Naive thymus-derived CD8-positive, alpha-beta T cell (primary cell): ENCODE measurements around the gene PHF20. TPM values are rescaled to one million over a fixed set of nuclear protein-coding genes. Genes with fewer than 3 reads are reported as not detected.
"Not testable (repeated sequence)": the region's sequence is repeated elsewhere in the genome, so short reads cannot be mapped to it uniquely, and the experiment has no call there.

Experiments
- ATAC-seq, 2 donors: fragments of 150-1000 bp; cut with Tn5 transposase in 1 of 2; sonication (Bioruptor Pico), chemical (Tn5 transposase) in 1 of 2; 1 replicate in 1 of 2; 2 replicates in 1 of 2; pipeline ENCODE4 v1.10.0; 2021; ENCODE audit warnings: mild to moderate bottlenecking in 2 of 2, moderate library complexity in 2 of 2
- POLR2A ChIA-PET: fragments of 350-600 bp; sonication (Branson Sonifier 250); formaldehyde crosslinking; loops from one replicate; lab custom pipeline; 2021; ENCODE audit warnings: antibody characterized with exemption; lab: Charles Lee
- DNase-seq, 10 donors: peaks; one replicate each; pipeline versions ENCODE4 v3.0.0 to v3.0.0-alpha.2; 2020 to 2022
- H3K27ac Mint-ChIP-seq, 10 donors: one replicate each; pipeline ENCODE4 v1.8.0; 2020 to 2022; ENCODE audit warnings: mild to moderate bottlenecking in 10 of 10, mixed read lengths in 10 of 10, moderate library complexity in 4 of 10, inconsistent platforms in 1 of 10
- H3K27me3 Mint-ChIP-seq, 5 donors: one replicate each; pipeline ENCODE4 v1.8.0; 2021 to 2022; ENCODE audit warnings: mixed read lengths in 5 of 5
- H3K36me3 Mint-ChIP-seq, 3 donors: one replicate each; pipeline ENCODE4 v1.8.0; 2020 to 2022; ENCODE audit warnings: mixed read lengths in 3 of 3, mild to moderate bottlenecking in 2 of 3, inconsistent platforms in 1 of 3
- H3K4me1 Mint-ChIP-seq, 4 donors: one replicate each; pipeline ENCODE4 v1.8.0; 2021 to 2022; ENCODE audit warnings: mixed read lengths in 4 of 4
- H3K4me3 Mint-ChIP-seq, 10 donors: one replicate each; pipeline ENCODE4 v1.8.0; 2020 to 2022; ENCODE audit warnings: mild to moderate bottlenecking in 10 of 10, mixed read lengths in 10 of 10, moderate library complexity in 6 of 10, inconsistent platforms in 1 of 10
- H3K9me3 Mint-ChIP-seq, 9 donors: one replicate each; pipeline ENCODE4 v1.8.0; 2020 to 2022; ENCODE audit warnings: mixed read lengths in 9 of 9, mild to moderate bottlenecking in 3 of 9, inconsistent platforms in 1 of 9, moderate library complexity in 1 of 9
- polyA plus RNA-seq, 3 donors: library from polyadenylated mRNA; unstranded; fragments of 300-500 nt; fragmentation: Illumina TruSeq; gene quantifications; one replicate each; pipeline ENCODE4 v1.2.3, GENCODE V29; 2021
- total RNA-seq, 8 experiments: library from RNA in 2 of 8; stranded (reverse) in 2 of 8; gene quantifications; one replicate each; pipeline ENCODE4 v1.2.3 and lab custom pipeline; 2021 to 2026

Gene PHF20
- total and polyA plus RNA-seq, 5 experiments from 2014 or later = 79.0 to 135 (median 114) TPM

- POLR2A ChIA-PET = interaction anchor here (1.0 kb wide), 1 partner anchor 289 kb away, joined by 3 read pairs; no protein-coding TSS in a partner anchor
- Mint-ChIP-seq H3K9me3 (no peaks in the 10 kb centered on the region), H3K36me3 (peaks cover 0 to 63% (median 8%) of the 10 kb centered on the region in 3 donors), H3K4me1 (peaks cover 0 to 9% (median 6%) of the 10 kb centered on the region in 4 donors), H3K4me3 (no peak overlapping the region), H3K27ac (peak overlapping the region in 1 of 10 donors; percentile 74), H3K27me3 (no peaks in the 10 kb centered on the region)
- DNase-seq = no peak
- no peak for ATAC-seq
These were observed 122.1 kb downstream of the PHF20 start for GRCh38 chr20:35893942-35894341.

DNA sequence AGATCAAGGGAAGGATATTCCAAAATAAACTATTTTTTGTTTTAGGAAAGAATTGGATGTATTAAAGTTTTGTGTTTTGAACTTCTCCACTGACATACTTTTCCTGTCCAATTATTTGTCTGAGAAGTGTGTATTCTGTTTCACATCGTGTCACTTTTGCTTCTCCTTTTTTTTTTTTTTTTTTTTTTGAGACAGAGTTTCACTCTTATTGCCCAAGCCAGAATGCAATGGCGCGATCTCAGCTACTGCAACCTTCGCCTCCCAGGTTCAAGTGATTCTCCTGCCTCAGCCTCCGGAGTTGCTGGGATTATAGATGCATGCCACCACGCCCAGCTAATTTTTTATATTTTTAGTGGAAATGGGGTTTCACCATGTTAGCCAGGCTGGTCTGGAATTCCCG, 123.7 kb downstream of the PHF20 start:
- H3K9me3 Mint-ChIP-seq, DNase-seq, H3K4me3 Mint-ChIP-seq, POLR2A ChIA-PET, H3K4me1 Mint-ChIP-seq, ATAC-seq, H3K27ac Mint-ChIP-seq, H3K27me3 Mint-ChIP-seq: not testable (repeated sequence)
- H3K36me3 Mint-ChIP-seq = peaks cover 0 to 73% (median 12%) of the 10 kb centered on the region in 3 donors

DNA sequence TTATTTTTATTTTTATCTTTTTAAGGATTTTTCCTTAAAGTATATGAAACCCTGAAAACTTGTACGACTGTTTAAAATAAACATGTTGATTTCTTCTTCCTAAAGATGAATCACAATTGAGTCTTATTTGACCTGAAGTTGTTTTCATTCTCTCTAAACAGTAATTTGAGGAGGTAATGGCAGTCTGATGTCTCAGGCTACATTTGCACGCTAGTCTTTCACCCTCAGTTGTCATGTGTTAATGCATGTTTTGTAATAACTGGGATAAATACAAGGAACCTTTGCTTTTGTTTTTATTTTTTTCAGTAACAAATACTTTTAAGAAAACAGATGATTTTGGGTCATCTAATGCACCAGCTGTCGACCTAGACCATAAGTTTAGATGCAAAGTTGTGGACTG, 127.2 kb downstream of the PHF20 start:
- no peaks in the 10 kb centered on the region for H3K27me3 Mint-ChIP-seq
- no peak overlapping the region for H3K4me3 Mint-ChIP-seq
- H3K9me3 Mint-ChIP-seq = no peaks in the 10 kb centered on the region
- peaks cover 0 to 84% (median 18%) of the 10 kb centered on the region in 3 donors for H3K36me3 Mint-ChIP-seq
- POLR2A ChIA-PET = no interaction called here
- H3K27ac Mint-ChIP-seq = no peak overlapping the region
- H3K4me1 Mint-ChIP-seq = peaks cover 9 to 26% (median 14%) of the 10 kb centered on the region in 4 donors
- no peak for ATAC-seq
- no peak for DNase-seq

DNA sequence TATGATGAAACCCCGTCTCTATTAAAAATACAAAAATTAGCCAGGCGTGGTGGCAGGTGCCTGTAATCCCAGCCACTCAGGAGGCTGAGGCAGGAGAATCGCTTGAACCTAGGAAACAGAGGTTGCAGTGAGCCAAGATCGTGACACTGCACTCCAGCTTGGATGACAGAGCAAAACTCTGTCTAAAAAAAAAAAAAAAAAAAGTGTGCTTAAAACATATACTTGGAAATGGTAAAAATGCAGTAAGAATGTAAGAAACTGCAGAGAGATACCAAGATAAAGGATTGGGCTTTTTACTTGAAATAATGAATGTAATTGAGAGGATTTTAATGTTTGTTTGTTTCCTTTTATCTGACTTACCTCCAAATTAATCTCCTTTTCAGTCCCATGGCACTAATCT, 129.4 kb downstream of the PHF20 start:
- POLR2A ChIA-PET, H3K27ac Mint-ChIP-seq, H3K9me3 Mint-ChIP-seq, DNase-seq, ATAC-seq, H3K27me3 Mint-ChIP-seq, H3K4me3 Mint-ChIP-seq: not testable (repeated sequence)
- peaks cover 0 to 81% (median 25%) of the 10 kb centered on the region in 3 donors for H3K36me3 Mint-ChIP-seq
- H3K4me1 Mint-ChIP-seq = peaks cover 5 to 38% (median 19%) of the 10 kb centered on the region in 4 donors

- POLR2A ChIA-PET = no interaction called here
- Mint-ChIP-seq H3K27ac (peak overlapping the region in 4 of 10 donors; percentile 27 to 54 (median 40)), H3K36me3 (peaks cover 0 to 80% (median 26%) of the 10 kb centered on the region in 3 donors), H3K4me3 (no peak overlapping the region), H3K27me3 (no peaks in the 10 kb centered on the region), H3K4me1 (peaks cover 2 to 40% (median 22%) of the 10 kb centered on the region in 4 donors), H3K9me3 (no peaks in the 10 kb centered on the region)
- no peak for DNase-seq
- ATAC-seq = no peak
These were observed 130.1 kb downstream of the PHF20 start for GRCh38 chr20:35901678-35902544.

GRCh38 chr20:35902545-35902941, 130.7 kb downstream of the PHF20 start:
- H3K27ac Mint-ChIP-seq = peak overlapping the region in 3 of 10 donors; percentile 20 to 38 (median 31)
- ATAC-seq (no peak), DNase-seq (no peak)
- H3K27me3 Mint-ChIP-seq = no peaks in the 10 kb centered on the region
- no peak overlapping the region for H3K4me3 Mint-ChIP-seq
- peaks cover 0 to 81% (median 26%) of the 10 kb centered on the region in 3 donors for H3K36me3 Mint-ChIP-seq
- no peaks in the 10 kb centered on the region for H3K9me3 Mint-ChIP-seq
- POLR2A ChIA-PET = no interaction called here
- peaks cover 2 to 46% (median 24%) of the 10 kb centered on the region in 4 donors for H3K4me1 Mint-ChIP-seq

DNA sequence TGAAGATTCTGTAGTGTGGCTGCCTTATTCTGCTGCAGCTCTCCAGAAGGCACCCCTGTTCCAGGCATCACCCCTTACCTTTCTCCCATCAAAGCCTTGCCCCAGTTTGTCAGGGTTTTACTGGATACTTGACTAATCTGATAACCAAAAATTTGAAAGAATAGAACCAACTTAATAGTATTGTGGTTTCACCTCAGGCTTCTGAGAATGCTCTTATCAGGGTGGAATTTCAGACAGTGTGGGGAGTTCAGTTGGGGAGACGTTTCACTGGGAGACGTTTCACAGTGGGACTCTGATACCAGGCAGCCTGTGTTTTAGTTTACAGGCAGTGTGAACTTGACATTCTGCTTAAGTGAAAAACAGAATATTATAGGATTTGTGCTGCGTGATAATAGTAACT, 132.0 kb downstream of the PHF20 start:
- Mint-ChIP-seq H3K27ac (no peak overlapping the region), H3K9me3 (no peaks in the 10 kb centered on the region), H3K4me3 (no peak overlapping the region), H3K27me3 (no peaks in the 10 kb centered on the region), H3K36me3 (peaks cover 0 to 86% (median 28%) of the 10 kb centered on the region in 3 donors), H3K4me1 (peaks cover 8 to 57% (median 32%) of the 10 kb centered on the region in 4 donors)
- ATAC-seq (no peak), DNase-seq (no peak)
- POLR2A ChIA-PET = no interaction called here

GRCh38 chr20:35904982-35905663, 133.3 kb downstream of the PHF20 start:
- POLR2A ChIA-PET = interaction anchor here (0.5 kb wide), 1 partner anchor 134 kb away, joined by 3 read pairs; no protein-coding TSS in a partner anchor
- Mint-ChIP-seq H3K9me3 (no peaks in the 10 kb centered on the region), H3K4me1 (peaks cover 9 to 64% (median 33%) of the 10 kb centered on the region in 4 donors), H3K4me3 (peak overlapping the region in 1 of 10 donors; percentile 42), H3K27me3 (no peaks in the 10 kb centered on the region), H3K36me3 (peaks cover 0 to 82% (median 24%) of the 10 kb centered on the region in 3 donors), H3K27ac (peak overlapping the region in 4 of 10 donors; percentile 8 to 74 (median 50))
- no peak for DNase-seq
- ATAC-seq = no peak

DNA sequence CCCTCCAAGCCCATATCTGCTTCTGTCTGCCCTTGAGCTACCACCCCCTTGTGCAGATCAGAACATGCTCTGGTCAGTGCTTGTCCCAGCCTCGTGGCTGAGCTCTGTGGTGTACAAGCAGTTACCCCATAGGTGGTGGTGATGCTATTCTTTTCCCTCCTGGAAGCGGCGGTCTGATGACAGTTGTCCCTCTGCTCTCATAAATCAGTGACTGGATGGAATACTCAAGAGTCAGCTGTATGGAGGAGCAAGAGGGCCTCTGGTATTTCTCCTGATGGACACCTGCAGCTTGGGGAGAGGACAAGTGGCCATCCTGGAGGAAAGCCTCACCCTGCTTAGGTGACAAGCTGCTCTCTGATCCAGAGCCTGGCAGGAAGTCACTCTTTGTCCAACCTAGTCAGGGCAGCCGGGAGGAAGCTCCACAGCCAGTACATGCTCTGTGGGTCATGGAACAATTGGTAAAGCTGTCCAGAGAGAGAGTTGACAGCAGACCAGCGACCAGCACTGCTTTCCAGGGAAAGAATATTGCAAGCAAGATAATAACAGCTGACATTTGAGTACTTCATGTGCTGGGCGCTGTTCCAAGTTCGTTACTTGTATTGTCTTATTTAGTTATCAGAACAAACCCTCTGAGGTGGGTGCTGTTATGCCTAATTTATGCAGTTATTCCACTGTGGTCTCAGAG, 135.3 kb downstream of the PHF20 start:
- peaks cover 9 to 54% (median 28%) of the 10 kb centered on the region in 4 donors for H3K4me1 Mint-ChIP-seq
- POLR2A ChIA-PET = interaction anchor here (0.9 kb wide), 1 partner anchor 184 kb away, joined by 3 read pairs; no protein-coding TSS in a partner anchor

GRCh38 chr20:35908007-35908406, 136.2 kb downstream of the PHF20 start:
- POLR2A ChIA-PET = interaction anchor here (0.6 kb wide), 1 partner anchor 466 kb away, joined by 5 read pairs; no protein-coding TSS in a partner anchor
- ATAC-seq = no peak
- DNase-seq = no peak
- Mint-ChIP-seq H3K4me1 (peaks cover 7 to 49% (median 25%) of the 10 kb centered on the region in 4 donors), H3K36me3 (peaks cover 0 to 84% (median 17%) of the 10 kb centered on the region in 3 donors), H3K27ac (peak overlapping the region in 3 of 10 donors; percentile 13 to 59 (median 34)), H3K27me3 (no peaks in the 10 kb centered on the region), H3K9me3 (no peaks in the 10 kb centered on the region), H3K4me3 (no peak overlapping the region)

More for the DNA sequence above, 135.3 kb downstream of the PHF20 start:
- Mint-ChIP-seq H3K36me3 (peaks cover 0 to 81% (median 21%) of the 10 kb centered on the region in 3 donors), H3K9me3 (no peaks in the 10 kb centered on the region), H3K4me3 (no peak overlapping the region), H3K27ac (peak overlapping the region in 5 of 10 donors; percentile 13 to 59 (median 28)), H3K27me3 (no peaks in the 10 kb centered on the region)
- DNase-seq = no peak
- no peak for ATAC-seq

DNA sequence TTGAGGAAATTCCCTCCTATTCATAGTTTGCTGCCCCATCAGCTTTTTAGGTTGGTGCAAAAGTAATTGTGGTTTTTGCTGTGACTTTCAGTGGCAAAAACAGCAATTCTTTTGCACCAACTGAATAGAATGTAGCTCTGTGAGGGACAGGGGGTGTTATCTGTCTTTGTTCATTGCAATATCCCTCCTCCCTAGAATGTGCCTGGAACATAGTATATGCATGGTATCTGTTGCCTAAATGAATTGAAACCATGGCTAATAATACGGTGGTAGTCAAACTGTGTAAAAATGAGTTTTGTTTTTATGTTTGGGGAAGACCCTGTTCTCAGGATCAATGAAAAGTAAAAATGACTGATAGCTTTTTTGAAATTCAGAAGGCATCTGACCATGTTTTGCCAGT, 137.4 kb downstream of the PHF20 start:
- ATAC-seq = no peak
- Mint-ChIP-seq H3K27me3 (no peaks in the 10 kb centered on the region), H3K4me3 (no peak overlapping the region), H3K27ac (peak overlapping the region in 3 of 10 donors; percentile 9 to 29 (median 14)), H3K36me3 (peaks cover 0 to 84% (median 24%) of the 10 kb centered on the region in 3 donors), H3K4me1 (peaks cover 7 to 46% (median 22%) of the 10 kb centered on the region in 4 donors), H3K9me3 (no peaks in the 10 kb centered on the region)
- no peak for DNase-seq
- POLR2A ChIA-PET = no interaction called here

GRCh38 chr20:35909796-35910195, 138.0 kb downstream of the PHF20 start:
- DNase-seq (no peak), ATAC-seq (no peak)
- no peaks in the 10 kb centered on the region for H3K27me3 Mint-ChIP-seq
- H3K4me1 Mint-ChIP-seq = peaks cover 7 to 41% (median 19%) of the 10 kb centered on the region in 4 donors
- no peaks in the 10 kb centered on the region for H3K9me3 Mint-ChIP-seq
- peak overlapping the region in 4 of 10 donors; percentile 14 to 81 (median 48) for H3K27ac Mint-ChIP-seq
- H3K36me3 Mint-ChIP-seq = peaks cover 0 to 86% (median 23%) of the 10 kb centered on the region in 3 donors
- no peak overlapping the region for H3K4me3 Mint-ChIP-seq
- POLR2A ChIA-PET = no interaction called here
